Activated effector memory CD4-positive, alpha-beta T cell treated with anti-CD3 and anti-CD28 coated beads, Interleukin-2, amount 50 U/mL, for 16 hours (primary cell): Measurements from ENCODE around the gene SH3YL1.

Source experiments
- DNase-seq: peaks from one replicate; pipeline ENCODE4 v3.0.0-alpha.2; 2020

The SH3YL1 gene

GRCh38 chr2:211486-212184, 52.2 kb downstream of the SH3YL1 start:
- no peak for DNase-seq

DNA sequence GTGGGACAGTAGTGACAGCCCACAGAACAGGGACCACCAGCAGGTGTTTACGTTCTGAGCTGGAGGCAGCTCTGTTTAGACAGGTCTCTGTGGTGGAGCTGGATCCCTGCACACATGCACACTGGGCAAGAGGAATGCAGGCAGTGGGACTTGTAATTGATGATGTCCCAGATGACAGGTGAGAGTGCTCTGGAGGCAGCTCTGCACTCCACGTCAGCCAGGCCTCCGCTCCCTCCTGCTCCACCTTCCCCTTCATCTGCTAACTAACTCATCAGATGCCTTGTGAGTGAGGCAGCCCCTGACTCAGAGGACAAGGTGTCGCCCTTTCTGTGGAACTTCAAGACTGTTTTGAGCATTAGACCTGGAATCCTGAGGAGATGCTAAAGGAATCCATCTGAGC, 53.2 kb downstream of the SH3YL1 start:
- no peak for DNase-seq

DNA sequence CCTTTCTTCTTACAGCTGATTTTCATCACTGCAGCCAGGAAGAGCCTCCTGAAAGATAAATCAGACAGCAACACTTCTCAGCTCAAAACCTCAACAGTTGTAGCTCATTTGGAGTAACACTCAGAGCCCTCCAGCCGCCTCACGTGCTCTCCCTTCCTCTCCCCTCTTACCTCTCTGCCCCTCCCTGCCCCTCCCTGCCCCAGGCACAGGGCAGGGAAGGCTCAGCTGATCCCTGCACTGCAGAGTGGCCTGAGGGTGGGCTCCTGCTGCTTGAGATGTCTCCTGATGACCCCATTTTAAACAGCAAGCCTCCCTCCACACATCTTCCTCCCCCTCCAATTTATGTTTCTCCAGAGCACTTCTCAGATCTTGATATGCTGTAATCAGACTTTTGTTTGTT, 54.4 kb downstream of the SH3YL1 start:
- no peak for DNase-seq

- DNase-seq: no peak
Measured at GRCh38 chr2:208335-208734, 55.5 kb downstream of the SH3YL1 start.

DNA sequence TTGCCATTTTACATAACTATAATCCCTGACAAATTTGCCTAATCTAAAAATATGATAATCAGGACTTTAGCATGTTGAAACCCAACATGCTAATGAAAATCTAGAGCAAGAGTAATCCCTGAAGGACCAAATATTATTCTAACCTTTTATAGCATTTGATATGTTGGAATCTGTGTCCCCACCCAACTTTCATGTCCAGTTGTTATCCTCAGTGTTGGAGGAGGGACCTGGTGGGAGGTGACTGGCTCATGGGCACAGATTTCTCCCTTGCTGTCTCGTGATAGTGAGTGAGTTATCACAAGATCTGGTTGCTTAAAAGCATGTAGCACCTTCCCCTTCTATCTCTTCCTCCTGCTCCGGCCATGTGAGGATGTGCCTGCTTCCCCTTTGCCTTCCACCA, 59.8 kb downstream of the SH3YL1 start:
- DNase-seq: no peak

DNA sequence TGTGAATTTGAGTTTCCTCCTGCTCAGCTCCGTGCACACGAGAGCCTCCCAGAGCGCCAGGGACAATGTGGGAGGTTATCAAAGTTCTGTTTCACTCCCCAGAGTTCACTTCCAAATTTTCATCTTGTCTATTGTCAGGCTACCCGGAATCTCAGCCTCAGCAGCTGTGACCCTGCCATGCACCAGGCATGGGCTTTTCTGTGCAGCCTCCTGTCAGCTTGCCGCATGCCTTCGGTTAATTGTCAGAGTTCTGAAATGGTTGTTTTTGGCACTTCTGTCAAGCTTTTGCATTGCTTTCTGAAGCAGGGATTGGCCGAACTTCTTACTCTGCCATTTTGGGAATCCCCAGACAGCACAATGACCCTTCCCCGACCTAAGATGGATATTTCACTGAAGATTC, 60.4 kb downstream of the SH3YL1 start:
- DNase-seq: no peak

DNA sequence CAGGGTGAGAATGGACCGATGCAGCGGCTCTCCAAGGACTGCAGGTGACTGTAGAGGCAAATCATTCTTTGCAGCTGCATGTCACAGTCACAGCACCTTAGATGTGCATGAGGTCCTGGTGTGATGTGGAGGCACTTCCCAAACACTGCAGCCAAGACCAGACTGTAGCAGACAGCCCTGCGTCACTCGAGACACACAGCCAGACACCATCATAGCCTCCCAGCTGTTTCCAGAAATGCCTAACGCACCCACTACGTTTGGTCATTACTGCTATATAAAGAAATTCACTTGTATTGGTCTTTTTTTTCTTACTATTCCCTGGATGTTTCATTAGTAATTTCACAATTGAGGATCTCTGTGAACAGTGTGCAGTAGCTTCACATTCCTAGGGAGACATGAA, 60.9 kb downstream of the SH3YL1 start:
- DNase-seq: no peak

DNA sequence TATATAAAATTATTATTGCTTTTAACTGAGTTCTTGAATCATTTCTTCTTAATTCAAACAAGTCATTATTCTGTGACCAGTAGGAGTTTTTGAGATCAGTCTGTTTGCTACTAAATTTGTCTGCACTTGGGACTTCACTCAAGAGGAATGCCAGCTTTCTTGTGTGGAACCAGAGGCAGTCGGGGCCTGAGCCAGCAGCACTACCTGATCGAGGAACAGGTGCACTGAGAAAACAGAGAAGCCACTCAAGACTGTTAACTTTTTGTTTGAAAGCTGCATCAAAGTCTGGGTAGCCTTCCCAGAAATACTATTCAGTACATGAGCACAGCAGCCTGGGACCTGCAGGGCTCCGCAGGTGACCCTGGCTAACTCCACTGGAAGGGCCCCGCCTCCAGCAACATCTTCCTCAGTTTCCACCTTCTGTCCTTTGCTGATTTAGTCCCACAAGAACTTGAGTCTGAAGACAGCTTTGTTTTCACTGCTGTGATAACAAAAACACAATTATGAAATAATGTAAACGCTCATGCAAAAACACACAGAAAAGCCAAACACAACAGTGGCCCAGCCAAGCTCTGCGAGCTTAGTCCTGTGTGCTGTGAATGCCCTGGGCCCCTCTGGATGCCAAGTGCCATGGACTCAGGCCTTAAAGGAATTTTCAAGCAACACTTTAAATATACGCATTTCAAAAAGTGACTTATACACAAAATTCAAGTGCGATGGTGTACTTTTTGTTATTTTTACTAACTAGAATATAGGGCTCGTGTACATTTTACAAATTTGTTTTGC, 62.0 kb downstream of the SH3YL1 start:
- no peak for DNase-seq

DNA sequence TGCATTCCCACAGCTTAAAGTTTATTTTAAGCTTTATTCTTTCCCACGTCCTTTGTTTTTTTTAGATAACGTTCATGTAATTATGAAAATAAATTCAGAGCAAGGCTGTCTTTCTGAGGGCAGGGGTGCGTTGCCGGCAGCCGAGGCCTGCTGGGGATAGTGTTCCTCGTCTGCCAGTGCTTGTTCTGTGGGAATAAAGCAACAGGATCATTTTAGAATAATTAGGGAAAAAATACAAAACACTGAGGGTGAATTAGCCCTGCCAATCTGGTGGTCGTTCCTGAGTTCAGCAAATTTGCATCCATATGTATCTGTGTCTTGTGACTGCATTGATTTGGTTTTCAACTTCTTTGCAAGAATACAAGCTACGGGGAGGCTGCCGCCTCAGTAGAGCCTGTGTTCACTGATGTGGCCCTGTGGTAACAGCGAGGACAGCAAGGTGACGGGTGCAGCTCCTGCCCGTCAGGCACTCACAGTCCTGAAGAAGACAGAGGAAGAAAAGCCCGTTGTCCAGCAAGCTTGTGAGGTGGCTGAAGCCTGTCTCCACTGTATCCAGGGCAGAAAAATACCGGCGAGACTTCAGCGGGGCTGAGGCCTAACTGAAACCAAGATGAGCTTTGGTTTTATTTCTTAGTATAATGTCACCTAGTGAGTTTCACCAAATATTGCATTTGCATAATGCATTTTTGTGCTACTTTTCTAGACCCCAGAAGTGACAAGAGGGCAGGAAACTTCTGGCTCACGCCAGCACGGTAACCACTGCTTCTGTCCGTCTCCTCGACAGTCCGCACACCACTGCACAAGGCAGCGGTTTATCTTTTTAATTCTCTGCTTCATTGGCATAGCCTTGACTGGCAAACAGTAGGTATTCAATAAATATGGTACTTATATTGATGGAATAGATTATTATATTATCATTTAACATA, 64.5 kb downstream of the SH3YL1 start:
- DNase-seq: no peak

DNA sequence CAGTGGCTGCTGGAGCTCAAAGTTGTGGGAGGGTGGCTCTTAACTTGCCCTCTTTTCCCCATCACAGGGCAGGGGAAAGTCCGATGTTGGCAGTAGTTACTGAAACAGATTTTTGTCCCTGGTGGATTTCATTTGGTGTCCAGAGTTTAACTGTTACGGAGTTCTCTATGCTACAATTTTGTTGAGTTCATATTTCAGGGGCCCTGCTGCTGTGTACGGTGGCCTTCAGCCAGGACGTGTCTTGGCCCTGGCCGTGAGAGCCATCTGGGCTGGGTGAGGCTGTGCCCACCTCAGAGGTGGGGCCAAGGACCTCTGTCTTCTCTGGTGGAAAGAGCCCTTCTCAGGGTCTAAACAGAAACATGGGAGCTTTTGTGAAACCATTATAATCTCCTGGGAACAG, 67.4 kb downstream of the SH3YL1 start:
- DNase-seq: no peak

DNA sequence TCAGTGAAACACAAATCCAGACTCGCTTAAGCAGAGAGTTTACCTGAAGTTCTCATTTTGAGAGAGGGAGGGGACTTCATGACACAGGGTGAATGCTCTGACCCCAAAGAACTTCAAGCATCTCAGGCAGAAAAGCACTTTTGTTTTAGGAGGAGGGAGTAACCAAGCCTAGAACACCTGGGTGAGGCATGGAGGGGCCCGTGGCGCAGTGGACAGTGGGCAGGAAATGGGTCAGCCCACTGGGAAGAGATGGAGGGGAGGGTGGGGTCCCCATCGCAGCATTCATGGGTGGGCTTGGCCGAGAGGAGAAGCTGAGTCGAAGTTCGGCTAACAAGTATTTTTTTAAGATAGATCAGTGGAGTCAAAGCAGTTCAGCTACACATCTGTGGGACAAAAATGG, 67.9 kb downstream of the SH3YL1 start:
- no peak for DNase-seq

GRCh38 chr2:193141-193671, 70.6 kb downstream of the SH3YL1 start:
- no peak for DNase-seq

- DNase-seq: no peak
Measured at GRCh38 chr2:191311-192190, 72.3 kb downstream of the SH3YL1 start.

- DNase-seq: no peak
Measured at GRCh38 chr2:187825-188224, 76.0 kb downstream of the SH3YL1 start.

GRCh38 chr2:185221-185620, 78.6 kb downstream of the SH3YL1 start:
- DNase-seq: no peak

DNA sequence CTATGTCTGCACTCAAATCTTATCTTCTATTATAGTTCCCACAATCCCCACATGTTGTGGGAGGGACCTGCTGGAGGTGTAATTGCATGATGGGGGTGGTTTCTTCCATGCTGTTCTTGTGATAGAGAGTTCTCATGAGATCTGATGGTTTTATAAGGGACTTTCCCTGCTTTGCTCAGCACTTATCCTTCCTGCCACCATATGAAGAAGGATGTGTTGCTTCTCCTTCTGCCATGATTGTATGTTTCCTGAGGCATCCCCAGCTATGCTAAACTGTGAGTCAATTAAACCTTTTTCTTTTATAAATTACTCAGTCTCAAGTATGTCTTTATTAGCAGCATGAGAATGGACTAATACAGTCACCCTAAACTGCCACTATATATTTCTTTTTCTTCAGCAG, 79.1 kb downstream of the SH3YL1 start:
- no peak for DNase-seq

DNA sequence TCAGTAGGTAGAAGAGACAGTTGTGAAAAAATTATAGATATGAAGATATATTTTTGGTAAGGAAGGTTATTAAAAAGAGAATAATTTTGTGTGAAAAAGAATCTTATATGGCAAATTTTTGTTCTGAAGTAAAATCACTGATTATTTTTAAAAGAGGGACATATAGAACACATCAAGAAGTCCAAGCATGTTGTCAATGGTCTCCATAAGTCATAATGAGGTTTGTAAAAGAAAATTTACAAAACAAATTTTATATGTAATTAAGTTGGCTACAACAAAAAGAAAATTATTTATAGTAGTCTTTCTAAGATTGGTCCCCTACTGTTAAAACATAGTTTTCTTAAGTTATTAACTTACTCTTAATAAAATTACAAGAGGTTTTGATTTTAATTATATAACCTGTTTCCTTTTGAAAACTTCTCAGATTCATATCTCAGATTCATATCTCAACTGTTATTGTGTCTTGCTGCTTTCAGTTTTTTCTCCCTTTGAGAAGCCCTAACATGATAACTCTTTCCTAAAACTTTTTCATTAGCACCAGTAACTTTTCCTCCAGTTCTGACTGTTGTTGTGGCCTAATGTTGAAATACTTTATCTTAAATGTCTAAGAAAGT, 81.2 kb downstream of the SH3YL1 start:
- no peak for DNase-seq

- DNase-seq: no peak
Measured at GRCh38 chr2:180311-180710, 83.5 kb downstream of the SH3YL1 start.

- DNase-seq: no peak
Measured at GRCh38 chr2:179886-180285, 83.9 kb downstream of the SH3YL1 start.

- DNase-seq: no peak
Measured at GRCh38 chr2:177733-178132, 86.1 kb downstream of the SH3YL1 start.

- no peak for DNase-seq
Measured at GRCh38 chr2:176917-177316, 86.9 kb downstream of the SH3YL1 start.
